H1 (cell line): ENCODE measurements around the gene CLEC1B. TPM values are rescaled to one million over a fixed set of nuclear protein-coding genes. Genes with fewer than 3 reads are reported as not detected.

Experiments used
- CTCF ChIA-PET: fragments of 300-600 bp; sonication (Branson Sonifier 250); formaldehyde crosslinking; loops from one replicate; lab custom pipeline; 2021; ENCODE audit not compliant: partially characterized antibody; lab: Charles Lee
- POLR2A ChIA-PET: fragments of 300-600 bp; sonication (Branson Sonifier 250); formaldehyde crosslinking; loops from one replicate; lab custom pipeline; 2021; ENCODE audit warnings: inconsistent platforms; ENCODE audit not compliant: partially characterized antibody; lab: Charles Lee
- DNase-seq, 2 experiments: peaks; one replicate each; pipeline versions ENCODE4 v3.0.0 to v3.0.0-alpha.2; 2010 to 2022; ENCODE audit warnings: low spot score in 2 of 2, low read depth in 1 of 2, mixed read lengths in 1 of 2
- FAIRE-seq: peaks from 2 replicates; lab custom pipeline; 2011; peaks lifted over from hg19 to GRCh38; lab: Jason Lieb, UNC
- H2AFZ ChIP-seq: 2 replicates; pipeline ENCODE4 v1.8.1; 2012; ENCODE audit warnings: low read length, inconsistent platforms
- H2AK5ac ChIP-seq: 2 replicates; pipeline ENCODE4 v1.6.1; 2013; ENCODE audit warnings: low read depth, low read length
- H2BK120ac ChIP-seq: replicated peaks from 2 replicates; pipeline ENCODE3; 2013; ENCODE audit warnings: low read depth, low read length, inconsistent platforms
- H2BK12ac ChIP-seq: 2 replicates; pipeline ENCODE4 v1.6.1; 2013; ENCODE audit warnings: low read depth, low read length
- H2BK15ac ChIP-seq: 2 replicates; pipeline ENCODE4 v1.6.1; 2013; ENCODE audit warnings: low read length
- H2BK20ac ChIP-seq: 2 replicates; pipeline ENCODE4 v1.6.1; 2013; ENCODE audit warnings: low read length
- H2BK5ac ChIP-seq: 2 replicates; pipeline ENCODE4 v1.6.1; 2013; ENCODE audit warnings: low read depth, low read length
- H3K14ac ChIP-seq: 2 replicates; pipeline ENCODE4 v1.6.1; 2013; ENCODE audit warnings: inconsistent platforms; ENCODE audit not compliant: insufficient read length
- H3K18ac ChIP-seq: 2 replicates; pipeline ENCODE4 v1.6.1; 2013; ENCODE audit warnings: low read length; ENCODE audit errors: extremely low read depth
- H3K23ac ChIP-seq: 2 replicates; pipeline ENCODE4 v1.6.1; 2013; ENCODE audit warnings: inconsistent platforms; ENCODE audit not compliant: insufficient read length
- H3K23me2 ChIP-seq: 2 replicates; pipeline ENCODE4 v1.6.1; 2013; ENCODE audit warnings: low read depth, low read length
- H3K27ac ChIP-seq: 2 replicates; pipeline ENCODE4 v1.6.1; 2011; ENCODE audit warnings: low read depth, low read length, inconsistent platforms
- H3K27me3 ChIP-seq, 4 experiments: replicated peaks in 1 of 4; 1 replicate in 1 of 4; 2 replicates in 3 of 4; pipeline versions ENCODE4 v1.6.1 to v1.8.1; 2011 to 2013; ENCODE audit warnings: low read length in 3 of 4, mild to moderate bottlenecking in 3 of 4, inconsistent platforms in 2 of 4, mixed read lengths in 2 of 4, moderate library complexity in 1 of 4; ENCODE audit not compliant: control insufficient read depth in 3 of 4, insufficient read depth in 3 of 4; ENCODE audit errors: extremely low read depth in 1 of 4
- H3K36me3 ChIP-seq, 4 experiments: 2 replicates each; pipeline versions ENCODE4 v1.6.1 to v1.8.1; 2011 to 2013; ENCODE audit warnings: mild to moderate bottlenecking in 4 of 4, low read length in 3 of 4, moderate library complexity in 2 of 4, control low read depth in 1 of 4, inconsistent platforms in 1 of 4; ENCODE audit not compliant: insufficient read depth in 4 of 4, control insufficient read depth in 2 of 4
- H3K4ac ChIP-seq: replicated peaks from 2 replicates; pipeline ENCODE3; 2013; ENCODE audit warnings: low read length, low read depth, mixed read lengths, inconsistent platforms; ENCODE audit not compliant: insufficient read length
- H3K4me1 ChIP-seq, 4 experiments: replicated peaks in 1 of 4; 1 replicate in 1 of 4; 2 replicates in 3 of 4; pipeline versions ENCODE4 v1.6.1 to v1.8.1; 2011 to 2013; ENCODE audit warnings: low read length in 3 of 4, inconsistent platforms in 2 of 4, mixed read lengths in 1 of 4; ENCODE audit not compliant: insufficient read depth in 4 of 4, control insufficient read depth in 3 of 4
- H3K4me2 ChIP-seq, 2 experiments: 2 replicates each; pipeline versions ENCODE4 v1.6.1 to v1.8.1; 2011 to 2013; ENCODE audit warnings: low read depth in 2 of 2, low read length in 2 of 2, control low read depth in 1 of 2, inconsistent platforms in 1 of 2, mild to moderate bottlenecking in 1 of 2; ENCODE audit not compliant: insufficient read depth in 1 of 2
- H3K4me3 ChIP-seq, 4 experiments: fragments of 200-600, 300-600 bp in 1 of 4; sonication (generic), shearing (Covaris generic), sonication (Bioruptor Twin) in 1 of 4; 2 replicates each; pipeline versions ENCODE4 v1.5.1 to v1.8.1; 2011 to 2016; ENCODE audit warnings: low read length in 4 of 4, low read depth in 3 of 4, control low read depth in 2 of 4, inconsistent platforms in 2 of 4, mild to moderate bottlenecking in 2 of 4, mixed read lengths in 1 of 4, moderate library complexity in 1 of 4; ENCODE audit not compliant: insufficient read depth in 2 of 4; ENCODE audit errors: extremely low read depth in 1 of 4
- H3K56ac ChIP-seq: replicated peaks from 2 replicates; pipeline ENCODE3; 2013; ENCODE audit warnings: low read depth, mild to moderate bottlenecking, mixed read lengths, low read length, inconsistent platforms; ENCODE audit not compliant: insufficient read length
- H3K79me1 ChIP-seq: 2 replicates; pipeline ENCODE4 v1.6.1; 2013; ENCODE audit warnings: low read depth, low read length, control low read depth
- H3K79me2 ChIP-seq, 2 experiments: 2 replicates each; pipeline versions ENCODE4 v1.6.1 to v1.8.1; 2012 to 2013; ENCODE audit warnings: low read length in 2 of 2, mild to moderate bottlenecking in 2 of 2, inconsistent platforms in 1 of 2; ENCODE audit not compliant: insufficient read depth in 2 of 2, control insufficient read depth in 1 of 2
- H3K9ac ChIP-seq, 4 experiments: replicated peaks in 1 of 4; 1 replicate in 1 of 4; 2 replicates in 3 of 4; pipeline versions ENCODE4 v1.6.1 to v1.8.1; 2011 to 2013; ENCODE audit warnings: low read depth in 3 of 4, low read length in 3 of 4, control low read depth in 2 of 4, mild to moderate bottlenecking in 2 of 4, moderate library complexity in 2 of 4, inconsistent platforms in 1 of 4; ENCODE audit errors: extremely low read depth in 1 of 4
- H3K9me3 ChIP-seq, 2 experiments: 2 replicates each; pipeline versions ENCODE4 v1.6.1 to v1.8.1; 2012 to 2013; ENCODE audit warnings: mild to moderate bottlenecking in 2 of 2, moderate library complexity in 2 of 2, control low read depth in 1 of 2, inconsistent platforms in 1 of 2, low read depth in 1 of 2, low read length in 1 of 2, mixed read lengths in 1 of 2; ENCODE audit not compliant: insufficient read depth in 2 of 2
- H4K20me1 ChIP-seq, 2 experiments: replicated peaks in 1 of 2; 2 replicates each; pipeline versions ENCODE3 to v1.8.1; 2011 to 2013; ENCODE audit warnings: inconsistent platforms in 2 of 2, low read length in 2 of 2, mild to moderate bottlenecking in 1 of 2; ENCODE audit not compliant: insufficient read depth in 2 of 2, control insufficient read depth in 1 of 2
- H4K5ac ChIP-seq: 2 replicates; pipeline ENCODE4 v1.6.1; 2013; ENCODE audit warnings: low read length, low read depth, mixed read lengths, inconsistent platforms; ENCODE audit not compliant: insufficient read length
- H4K8ac ChIP-seq: 2 replicates; pipeline ENCODE4 v1.8.0; 2013; ENCODE audit warnings: mild to moderate bottlenecking, moderate library complexity, low read length, inconsistent platforms; ENCODE audit not compliant: insufficient read depth; ENCODE audit errors: extremely low read depth
- H4K91ac ChIP-seq: replicated peaks from 2 replicates; pipeline ENCODE3; 2013; ENCODE audit warnings: low read length, mixed read lengths, inconsistent platforms; ENCODE audit not compliant: insufficient read length
- CBX5 ChIP-seq: fragments of 300-800, 300-1000 bp; sonication (generic); IDR thresholded peaks from 2 replicates; pipeline ENCODE4 v1.7.1; 2016; ENCODE audit warnings: antibody characterized with exemption, low read length, low read depth
- CREB1 ChIP-seq: IDR thresholded peaks from 2 replicates; pipeline ENCODE4 v1.6.1; 2012; ENCODE audit warnings: inconsistent platforms
- EGR1 ChIP-seq: IDR thresholded peaks from 2 replicates; pipeline ENCODE4 v1.6.1; 2011; ENCODE audit warnings: low read depth, low read length, borderline replicate concordance
- HDAC6 ChIP-seq: IDR thresholded peaks from one replicate; pipeline ENCODE4 v1.7.1; 2012; ENCODE audit warnings: low read depth, mild to moderate bottlenecking, inconsistent platforms, low read length, moderate library complexity
- KDM1A ChIP-seq: fragments of 200-600, 300-600 bp; sonication (generic); IDR thresholded peaks from 2 replicates; pipeline ENCODE4 v1.7.1; 2016; ENCODE audit warnings: mild to moderate bottlenecking, low read length, borderline replicate concordance
- PHF8 ChIP-seq: fragments of 200-600 bp; sonication (generic); conservative IDR thresholded peaks from 2 replicates; pipeline ENCODE4 v1.7.1; 2012; ENCODE audit warnings: low read depth, mild to moderate bottlenecking, inconsistent platforms, low read length, moderate library complexity
- RAD21 ChIP-seq, 2 experiments: IDR thresholded peaks in 1 of 2; conservative IDR thresholded peaks in 1 of 2; 2 replicates each; pipeline ENCODE4 v1.6.1; 2011; ENCODE audit warnings: low read depth in 2 of 2, low read length in 2 of 2, improper control_type of control experiment in 1 of 2, inconsistent platforms in 1 of 2, mild to moderate bottlenecking in 1 of 2, moderate library complexity in 1 of 2
- SIN3A ChIP-seq, 2 experiments: IDR thresholded peaks in 1 of 2; conservative IDR thresholded peaks in 1 of 2; 2 replicates each; pipeline ENCODE4 v1.6.1; 2011 to 2012; ENCODE audit warnings: low read length in 2 of 2, improper control_type of control experiment in 1 of 2, low read depth in 1 of 2, mild to moderate bottlenecking in 1 of 2
- SP2 ChIP-seq: IDR thresholded peaks from 2 replicates; pipeline ENCODE4 v1.6.1; 2012; ENCODE audit warnings: mild to moderate bottlenecking, low read length, inconsistent platforms
- TAF7 ChIP-seq: optimal IDR thresholded peaks from 2 replicates; pipeline ENCODE3; 2011; ENCODE audit warnings: low read depth, mild to moderate bottlenecking, inconsistent platforms, low read length, moderate library complexity, borderline replicate concordance
- TEAD4 ChIP-seq: IDR thresholded peaks from 2 replicates; pipeline ENCODE4 v1.6.1; 2012; ENCODE audit warnings: low read depth, low read length, inconsistent platforms, mixed read lengths
- WGBS, 2 experiments: shearing (Covaris generic) in 1 of 2; methylation state at CpG; one replicate each; pipeline versions ENCODE4 v1.1.6 to v1.1.7; 2013 to 2015; ENCODE audit warnings: low lambda C conversion rate in 2 of 2, mixed read lengths in 2 of 2, inconsistent platforms in 1 of 2, low coverage in 1 of 2, missing lambda C conversion rate in 1 of 2; ENCODE audit not compliant: insufficient replicate concordance in 2 of 2, insufficient coverage in 1 of 2, insufficient read length in 1 of 2; ENCODE audit errors: extremely low coverage in 1 of 2, missing lambda C conversion rate in 1 of 2; 5-methylcytosine and 5-hydroxymethylcytosine counted together
- polyA plus RNA-seq, 7 experiments: library from polyadenylated mRNA; depleted of rRNA in 3 of 7; stranded (reverse) in 5 of 7; unstranded in 2 of 7; fragments of >200 nt in 5 of 7; fragments of 200-250 nt in 2 of 7; gene quantifications; 1 replicate in 5 of 7; 2 replicates in 1 of 7; 4 replicates in 1 of 7; pipeline versions ENCODE4 v1.2.1 to v1.2.3, GENCODE V29; 2011 to 2013; ENCODE audit warnings: missing spikeins in 2 of 7, mixed read lengths in 2 of 7
- total RNA-seq: library from RNA; stranded (reverse); fragmentation: NEBNext Ultra II Directional; extraction: Animal tissue kit (Norgen Biotek cat#: 25700); gene quantifications from 2 replicates; pipeline ENCODE4 v1.2.1, GENCODE V29; 2021
- TF ChIP-seq, protein P1 (sequence below), 3 experiments: IDR thresholded peaks; 1 replicate in 2 of 3; 2 replicates in 1 of 3; pipeline versions ENCODE4 v1.5.1 to v1.6.1; 2011; ENCODE audit warnings: low read length in 3 of 3, mild to moderate bottlenecking in 3 of 3, inconsistent platforms in 2 of 3, low read depth in 1 of 3, moderate library complexity in 1 of 3; ENCODE audit not compliant: insufficient read depth in 1 of 3; ENCODE audit errors: control extremely low read depth in 1 of 3

Gene CLEC1B
- total and polyA plus RNA-seq, 2 of the 8 experiments (the other 6 are each of a cell fraction or from before 2014, with no cell fraction given) = not detected

DNA sequence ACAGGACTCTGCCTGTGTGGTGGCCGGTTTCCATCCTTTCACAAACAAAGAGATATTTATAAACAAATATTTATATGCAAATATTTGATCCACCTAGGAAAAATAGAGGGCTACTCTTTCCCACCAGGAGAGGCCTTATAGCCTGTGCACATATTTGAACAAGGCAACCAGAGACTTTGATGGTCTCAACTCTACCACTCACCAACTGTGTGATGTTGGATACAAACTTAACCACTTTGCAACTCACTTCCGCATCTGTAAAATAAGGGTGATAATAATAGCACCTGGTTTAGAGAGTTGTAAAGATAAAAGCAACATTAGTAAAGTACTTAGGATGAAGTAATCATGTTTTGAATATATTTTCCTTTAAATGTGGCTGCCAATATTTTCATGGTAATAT is 29.2 kb downstream of the CLEC1B start:
- ChIA-PET CTCF (no interaction called here), POLR2A (no interaction called here)
- H3K18ac ChIP-seq = no peak overlapping the region
- no peak overlapping the region for H2AFZ ChIP-seq
- no peak overlapping the region for H3K4me3 ChIP-seq
- no peak overlapping the region for H2BK12ac ChIP-seq
- H3K23ac ChIP-seq = no peak overlapping the region
- FAIRE-seq (no peak), DNase-seq (no peak)
- H2BK120ac ChIP-seq = no peak overlapping the region
- no peak overlapping the region for H2BK15ac ChIP-seq
- no peaks in the 10 kb centered on the region for H4K20me1 ChIP-seq
- no peaks in the 10 kb centered on the region for H3K27me3 ChIP-seq
- H2BK5ac ChIP-seq = no peak overlapping the region
- no peak overlapping the region for H3K9ac ChIP-seq
- H3K36me3 ChIP-seq = no peaks in the 10 kb centered on the region
- no peak overlapping the region for H2BK20ac ChIP-seq
- H4K91ac ChIP-seq = no peak overlapping the region
- H3K79me1 ChIP-seq = no peaks in the 10 kb centered on the region
- no peak overlapping the region for H3K14ac ChIP-seq
- H3K4ac ChIP-seq = no peak overlapping the region
- no peak overlapping the region for H4K5ac ChIP-seq
- no peaks in the 10 kb centered on the region for H3K23me2 ChIP-seq
- no peak overlapping the region for H3K56ac ChIP-seq
- no peak overlapping the region for H3K4me2 ChIP-seq
- 96% methylated on average over 2 of the region's 2 CpGs; no CpG with 5 or more reads in 1 of the 2 experiments for WGBS, 2 experiments
- no peak overlapping the region for H3K27ac ChIP-seq
- H2AK5ac ChIP-seq = no peak overlapping the region
- H4K8ac ChIP-seq = no peak overlapping the region
- TF ChIP-seq RAD21 (IDR thresholded peaks at IDR 0.05 in 1 of 2, conservative IDR thresholded peaks at IDR 0.05 in 1 of 2; ENCODE audit: low read depth in 2 of 2, low read length in 2 of 2) (no peak), SIN3A (conservative IDR thresholded peaks at IDR 0.05 in 1 of 2, IDR thresholded peaks at IDR 0.05 in 1 of 2; ENCODE audit: low read depth in 1 of 2, low read length in 2 of 2) (no peak), CREB1 (no peak), SP2 (no peak), CBX5 (no peak), HDAC6 (no peak), KDM1A (no peak), TEAD4 (no peak), EGR1 (no peak), PHF8 (no peak), TAF7 (no peak)
- TF ChIP-seq, protein P1, sequence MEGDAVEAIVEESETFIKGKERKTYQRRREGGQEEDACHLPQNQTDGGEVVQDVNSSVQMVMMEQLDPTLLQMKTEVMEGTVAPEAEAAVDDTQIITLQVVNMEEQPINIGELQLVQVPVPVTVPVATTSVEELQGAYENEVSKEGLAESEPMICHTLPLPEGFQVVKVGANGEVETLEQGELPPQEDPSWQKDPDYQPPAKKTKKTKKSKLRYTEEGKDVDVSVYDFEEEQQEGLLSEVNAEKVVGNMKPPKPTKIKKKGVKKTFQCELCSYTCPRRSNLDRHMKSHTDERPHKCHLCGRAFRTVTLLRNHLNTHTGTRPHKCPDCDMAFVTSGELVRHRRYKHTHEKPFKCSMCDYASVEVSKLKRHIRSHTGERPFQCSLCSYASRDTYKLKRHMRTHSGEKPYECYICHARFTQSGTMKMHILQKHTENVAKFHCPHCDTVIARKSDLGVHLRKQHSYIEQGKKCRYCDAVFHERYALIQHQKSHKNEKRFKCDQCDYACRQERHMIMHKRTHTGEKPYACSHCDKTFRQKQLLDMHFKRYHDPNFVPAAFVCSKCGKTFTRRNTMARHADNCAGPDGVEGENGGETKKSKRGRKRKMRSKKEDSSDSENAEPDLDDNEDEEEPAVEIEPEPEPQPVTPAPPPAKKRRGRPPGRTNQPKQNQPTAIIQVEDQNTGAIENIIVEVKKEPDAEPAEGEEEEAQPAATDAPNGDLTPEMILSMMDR (IDR thresholded peaks at IDR 0.05; ENCODE audit: control extremely low read depth in 1 of 3, insufficient read depth in 1 of 3, low read depth in 1 of 3, low read length in 3 of 3) = no peak
- H3K9me3 ChIP-seq = no peaks in the 10 kb centered on the region
- no peaks in the 10 kb centered on the region for H3K4me1 ChIP-seq
- H3K79me2 ChIP-seq = no peaks in the 10 kb centered on the region
